NCI-H2081 (cell line): ENCODE results near the gene SLC41A1.

Experiments
- DNase-seq, 2 experiments: peaks; one replicate each; lab custom pipeline; 2025; lab: John Stamatoyannopoulos, UW

The SLC41A1 gene

DNA sequence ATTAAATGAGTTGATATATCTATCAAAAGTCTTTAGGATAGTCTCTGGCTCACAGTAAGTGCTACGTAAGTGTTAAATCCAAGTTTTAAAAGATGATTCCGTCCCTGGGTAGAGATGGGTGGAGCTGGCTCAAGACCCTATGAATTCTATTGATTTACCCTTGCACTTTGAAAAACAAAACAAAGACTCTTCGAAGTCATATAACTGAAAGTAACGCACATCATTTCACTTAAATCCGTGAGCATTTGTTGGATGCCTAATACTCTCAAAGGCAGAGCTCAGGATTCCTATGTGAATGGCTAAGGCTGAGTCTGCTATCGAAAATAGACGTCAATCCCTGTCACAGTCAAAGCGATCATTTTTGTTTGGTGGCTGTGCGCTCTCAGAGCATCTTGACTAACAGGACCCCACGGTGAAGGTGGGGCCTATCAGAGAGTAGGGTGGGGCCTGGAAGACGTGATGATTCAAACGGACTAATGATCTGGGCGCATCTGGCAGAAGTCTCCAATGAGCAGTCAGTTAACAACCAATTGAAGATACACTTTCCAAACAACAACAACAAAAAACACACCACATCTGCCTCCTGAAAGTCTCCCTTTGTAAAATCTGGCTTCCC is 61.9 kb downstream of the SLC41A1 start:
- DNase-seq, result peak in 1 of 2 experiments; percentile 11

DNA sequence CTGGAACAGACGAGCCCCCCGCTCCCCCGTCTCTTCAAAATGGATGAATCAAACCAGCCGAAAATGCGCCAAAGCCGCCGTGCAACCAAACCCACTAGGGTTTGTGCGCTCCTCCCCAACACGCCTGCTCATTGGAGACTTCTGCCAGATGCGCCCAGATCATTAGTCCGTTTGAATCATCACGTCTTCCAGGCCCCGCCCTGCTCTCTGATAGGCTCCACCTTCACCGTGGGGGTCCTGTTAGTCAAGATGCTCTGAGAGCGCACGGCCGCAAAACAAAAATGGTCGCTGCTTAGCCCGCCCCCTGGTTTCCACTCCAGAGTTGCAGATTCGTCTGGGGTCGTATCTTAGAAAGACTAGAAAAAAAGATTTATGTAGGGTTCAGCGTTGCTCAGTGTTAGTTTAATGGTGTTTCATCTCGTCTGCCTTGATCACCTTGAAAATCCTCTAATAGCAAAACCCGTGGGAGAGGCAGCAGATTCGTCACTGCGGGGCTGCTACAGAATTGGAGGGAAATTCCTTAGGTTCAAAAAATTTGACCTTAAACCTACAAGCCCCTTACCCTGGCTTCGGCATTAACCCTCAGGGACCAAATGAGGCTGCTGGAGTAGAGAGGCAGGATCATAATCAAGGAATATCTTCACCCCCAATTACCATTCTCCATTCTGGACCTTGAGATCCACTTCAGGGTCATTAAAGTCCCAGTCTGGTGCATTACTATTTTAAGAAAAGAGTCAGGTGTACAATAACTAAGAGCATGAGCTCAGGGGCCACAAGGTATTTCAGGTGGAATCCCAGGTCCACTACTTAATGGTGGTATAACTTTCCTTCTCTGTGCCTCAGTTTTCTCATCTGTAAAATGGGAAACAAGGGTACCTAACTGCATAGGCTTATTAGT is 62.6 kb downstream of the SLC41A1 start, which contains the start of gene NUCKS1:
Gene NUCKS1 (minus strand): TSS at position 45 of the 898 bp plus-strand sequence. CDS start 209 bp downstream, outside the sequence.
- DNase-seq, result peak; percentile 100

DNA sequence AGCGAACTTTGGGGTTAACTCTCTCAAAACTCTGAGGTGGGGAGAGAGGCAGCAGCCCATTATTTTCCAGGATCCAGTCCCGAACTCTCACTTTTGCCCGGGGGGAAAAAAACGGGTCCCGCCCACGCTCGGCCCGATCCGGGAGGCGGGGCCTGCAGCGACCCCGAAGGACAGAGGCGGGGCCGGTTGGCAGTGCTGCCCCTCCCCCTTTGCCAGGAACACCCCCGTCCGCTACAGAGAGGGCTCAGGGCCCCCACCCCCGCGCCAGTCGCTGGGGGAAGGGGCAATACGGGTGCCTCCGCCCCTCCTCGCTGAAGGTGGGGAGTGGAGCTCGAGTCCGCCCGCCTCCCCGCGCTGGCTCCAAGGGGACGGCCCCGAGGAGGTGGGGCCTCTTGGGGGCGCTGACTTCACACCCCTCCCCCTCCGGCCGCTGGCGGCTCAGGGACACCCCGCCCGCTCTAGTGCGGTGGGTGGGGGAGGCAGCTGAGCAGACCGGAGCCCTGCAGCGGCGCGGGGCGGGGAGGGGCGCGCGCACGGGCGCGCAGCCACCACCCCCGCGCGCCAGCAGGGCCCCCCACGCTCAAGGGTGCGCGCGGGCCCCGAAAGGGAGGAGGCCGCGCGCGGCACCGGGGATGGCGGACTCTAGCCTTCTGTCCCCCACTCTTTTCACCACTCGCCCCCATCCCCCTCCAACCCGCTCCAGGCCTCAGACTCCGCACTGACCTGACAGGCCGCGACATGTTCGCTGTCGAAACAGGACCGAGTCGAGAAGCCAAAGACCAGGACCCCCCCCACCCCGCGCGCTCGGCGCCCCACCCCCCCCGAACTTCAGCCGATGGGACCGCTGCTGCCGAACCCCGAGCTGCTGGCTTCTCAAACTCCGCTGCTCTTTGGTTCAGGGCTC is 63.5 kb downstream of the SLC41A1 start:
- peak; percentile 95 to 97 for DNase-seq

DNA sequence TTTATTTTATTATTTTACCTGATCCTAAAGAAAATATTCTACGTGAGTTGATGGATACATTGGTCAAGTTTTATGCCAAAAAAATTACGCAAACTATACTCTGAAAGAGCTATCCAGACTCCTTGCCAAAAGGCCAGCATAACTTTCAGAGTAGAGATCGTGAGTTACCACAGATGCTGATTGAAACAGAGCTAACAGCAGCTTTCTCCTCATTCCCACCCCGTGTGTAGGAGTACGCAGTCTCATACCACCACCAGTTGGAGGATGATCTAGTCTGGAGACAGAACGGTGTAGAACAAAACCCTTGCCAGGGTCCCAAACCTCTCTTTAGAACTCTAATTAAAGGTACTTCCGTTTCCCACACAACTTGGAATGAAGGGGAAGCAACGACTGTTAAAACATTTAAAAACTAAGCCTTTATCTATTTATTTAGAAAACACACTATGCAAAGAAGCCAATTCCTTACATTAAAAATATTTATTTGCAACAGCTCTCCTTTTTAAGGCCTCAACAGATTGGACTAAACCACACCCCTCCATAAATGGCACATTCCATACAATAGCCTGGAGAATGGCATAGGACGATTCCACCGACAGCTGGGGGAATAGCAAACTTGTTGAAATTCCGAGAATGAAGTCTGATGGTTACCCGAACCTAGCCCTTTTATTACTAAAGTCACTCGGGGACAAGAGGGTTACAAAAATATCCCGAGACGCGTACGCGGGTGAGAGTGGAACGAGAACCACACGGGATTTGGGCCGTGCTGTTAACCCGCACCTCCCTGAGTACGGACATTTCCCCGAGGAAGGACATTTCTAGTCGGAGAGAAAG is 64.4 kb downstream of the SLC41A1 start:
- peak; percentile 52 to 74 for DNase-seq

DNA sequence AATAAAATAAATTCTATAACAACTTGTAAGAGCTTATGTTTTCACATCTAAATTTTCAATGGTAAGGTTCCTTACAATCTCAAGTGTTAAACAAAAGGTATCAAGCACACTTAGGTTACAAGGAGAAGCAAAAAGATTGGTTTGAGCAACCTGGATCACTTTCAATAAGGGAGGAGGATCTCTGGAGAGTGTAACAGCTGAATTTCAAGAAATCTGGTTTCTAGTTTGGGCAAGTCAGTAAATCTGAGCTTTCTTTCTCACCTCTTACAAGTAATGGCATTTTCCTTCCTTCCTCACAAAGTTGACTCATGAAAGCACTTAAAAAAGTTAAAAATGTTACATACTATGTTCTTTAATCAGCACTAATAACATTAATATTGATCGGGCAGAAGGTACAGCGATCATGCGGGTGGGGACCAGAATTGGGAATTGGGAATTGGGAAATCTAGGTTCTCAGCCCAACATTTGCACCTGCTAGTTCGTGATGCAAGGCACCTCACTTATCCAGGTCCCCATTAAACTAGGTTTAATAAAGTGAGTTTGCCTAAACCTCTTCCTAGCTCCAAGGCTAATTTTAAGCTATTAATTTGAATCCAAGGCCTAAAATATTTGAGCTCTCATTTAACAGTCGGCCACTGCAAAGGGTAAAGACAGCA is 66.1 kb downstream of the SLC41A1 start:
- DNase-seq, result no peak

DNA sequence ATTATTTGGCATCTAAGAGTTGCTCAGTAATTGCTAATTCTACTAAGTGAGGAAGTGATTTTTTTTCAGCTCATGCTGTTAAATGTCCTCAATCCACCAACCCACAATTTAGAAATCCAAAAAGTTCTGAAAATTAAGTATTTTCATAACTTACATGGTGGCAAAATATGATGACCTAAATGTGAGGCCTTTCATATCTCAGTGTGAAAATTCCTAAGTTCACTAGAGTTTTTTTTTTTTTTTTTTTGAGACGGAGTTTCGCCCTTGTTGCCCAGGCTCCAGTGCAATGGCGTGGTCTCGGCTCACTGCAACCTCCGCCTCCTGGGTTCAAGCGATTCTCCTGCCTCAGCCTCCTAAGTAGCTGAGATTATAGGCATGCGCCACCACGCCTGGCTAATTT is 68.6 kb downstream of the SLC41A1 start:
- no peak for DNase-seq

DNA sequence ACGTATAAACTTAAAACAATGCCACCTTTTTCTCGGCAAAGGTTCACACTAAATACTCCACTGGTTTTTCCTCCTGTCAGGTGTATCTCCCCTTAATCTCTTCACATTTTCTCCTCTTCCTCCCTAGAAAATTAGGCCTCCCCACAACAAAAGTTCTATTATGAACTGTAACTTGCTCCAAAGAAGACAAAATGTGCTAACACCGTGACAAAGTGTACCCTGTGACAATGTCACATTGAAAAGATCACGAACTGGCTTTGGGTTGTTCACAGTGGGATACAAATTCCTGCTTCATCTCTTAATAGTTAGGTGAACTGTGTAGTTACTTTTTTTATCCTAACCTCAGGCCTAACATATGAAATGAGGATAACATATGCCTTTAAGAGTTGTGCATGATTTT is 69.0 kb downstream of the SLC41A1 start:
- no peak for DNase-seq

DNA sequence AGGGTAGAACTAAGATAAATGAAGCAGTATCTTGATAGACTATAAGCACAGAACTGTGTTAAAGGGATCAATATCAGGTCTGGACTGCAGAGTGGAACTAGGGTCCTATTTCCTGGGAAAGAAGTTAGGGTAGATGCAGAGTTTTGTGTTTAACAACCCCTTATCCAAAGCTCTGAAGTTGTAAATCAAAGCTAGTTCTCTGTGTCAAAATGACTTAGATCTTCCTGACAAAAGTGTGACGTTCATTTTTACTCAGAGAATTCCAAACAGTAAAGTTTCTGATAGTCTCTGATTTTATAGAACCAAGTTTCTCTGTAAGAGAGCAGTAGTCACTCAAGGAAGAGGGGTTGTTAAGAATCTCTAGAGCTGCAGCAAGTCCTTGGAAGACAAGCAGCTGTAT is 71.3 kb downstream of the SLC41A1 start:
- DNase-seq, result no peak

DNA sequence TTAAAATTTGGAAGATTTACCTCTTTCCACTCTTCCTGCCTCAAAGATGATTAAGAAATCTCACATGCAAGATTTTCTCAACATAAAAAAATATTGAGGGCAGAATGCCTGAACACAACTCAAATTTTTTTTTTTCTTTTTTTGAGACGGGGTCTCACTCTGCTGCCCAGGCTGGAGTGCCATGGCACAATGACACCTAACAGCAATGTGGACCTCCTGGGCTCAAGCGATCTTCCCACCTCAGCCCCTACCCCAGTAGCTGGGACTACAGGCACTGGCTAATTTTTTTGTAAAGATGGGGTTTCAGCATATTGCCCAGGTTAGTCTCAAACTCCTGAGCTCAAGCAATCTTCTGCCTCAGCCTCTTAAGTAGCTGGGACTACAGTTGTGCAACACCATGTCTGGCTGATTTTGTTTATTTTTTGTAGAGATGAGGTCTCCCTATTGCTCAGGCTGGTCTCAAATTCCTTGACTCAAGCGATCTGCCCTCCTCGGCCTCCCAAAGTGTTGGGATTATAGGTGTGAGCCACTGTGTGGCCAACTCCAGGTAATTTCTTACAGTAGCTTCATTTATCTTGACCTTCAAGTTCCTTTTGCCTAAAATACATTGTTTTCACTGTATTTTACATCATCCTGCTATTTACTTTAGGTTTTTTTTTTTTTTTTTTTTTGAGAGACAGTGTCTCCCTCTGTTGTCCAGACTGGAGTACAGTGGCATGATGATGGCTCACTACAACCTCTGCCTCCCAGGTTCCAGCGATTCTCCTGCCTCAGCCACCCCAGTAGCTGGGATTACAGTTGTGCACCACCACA is 73.4 kb downstream of the SLC41A1 start:
- DNase-seq, result no peak
